ENCODE results near the gene PSMG1. TPM values are rescaled to one million over a fixed set of nuclear protein-coding genes. Genes with fewer than 3 reads are reported as not detected.

The PSMG1 gene
- total and polyA plus RNA-seq, 2 of the 8 experiments (the other 6 are each of a cell fraction or from before 2014, with no cell fraction given), result 50.7 to 93.7 TPM

DNA sequence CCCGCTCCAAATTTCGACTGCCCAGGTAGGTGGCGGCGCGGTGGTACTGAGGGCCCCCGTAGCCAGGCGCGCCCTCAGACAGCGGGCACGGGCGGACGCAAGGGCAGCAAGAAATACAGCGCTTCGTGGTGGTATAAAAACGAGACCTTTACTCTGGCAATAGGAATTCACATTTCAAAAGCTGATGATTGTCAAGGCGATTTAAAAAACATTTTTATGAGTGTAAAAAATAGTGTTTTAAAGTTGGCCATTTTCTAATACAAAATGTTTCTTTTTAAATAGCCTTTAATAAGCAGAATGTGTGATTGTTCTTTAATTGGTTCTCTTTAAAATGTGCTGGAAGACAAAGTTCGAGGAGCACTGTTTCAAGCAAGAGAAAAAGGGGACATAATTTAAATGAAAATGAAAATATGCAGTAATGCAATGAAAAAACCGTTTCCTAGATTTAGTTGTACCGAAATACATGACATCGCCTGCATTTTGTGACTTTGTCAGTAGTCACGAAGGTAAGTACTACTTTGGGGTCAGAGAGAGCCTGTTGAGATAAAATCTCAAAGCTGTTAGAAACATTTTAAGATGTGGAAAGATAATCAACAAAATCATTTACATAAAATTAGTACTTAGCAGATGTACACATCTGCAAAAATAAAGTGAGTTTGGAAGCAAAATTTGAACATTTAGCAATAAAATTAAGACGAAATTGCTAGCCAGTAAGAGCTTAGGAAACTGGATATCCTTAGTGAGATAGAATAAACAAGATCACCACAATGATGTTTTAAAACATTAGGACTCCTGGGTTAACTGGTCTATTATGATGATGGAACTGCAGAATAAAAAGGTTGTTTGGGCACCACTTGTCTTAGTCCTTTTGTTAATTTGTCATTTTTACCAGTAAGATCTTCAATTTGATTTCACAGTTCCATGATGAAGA lies 1.1 kb upstream of the PSMG1 start:
- Histone ChIP-seq H3K18ac (ENCODE audit: extremely low read depth, low read length) (no peak overlapping the region), H4K5ac (ENCODE audit: insufficient read length, low read depth, low read length) (peak overlapping the region; percentile 86), H3K56ac (replicated peaks; ENCODE audit: insufficient read length, low read depth, low read length) (no peak overlapping the region), H3K36me3 (ENCODE audit: control insufficient read depth in 2 of 4, insufficient read depth in 4 of 4, low read length in 3 of 4) (peaks cover 0 to 17% (median 6%) of the 10 kb centered on the region in 4 experiments; a peak in 5 of 8 replicates), H4K8ac (ENCODE audit: extremely low read depth, insufficient read depth, low read length) (peak overlapping the region; percentile 45; the same call in 1 of the 2 replicates), H2BK12ac (ENCODE audit: low read depth, low read length) (no peak overlapping the region), H3K27ac (ENCODE audit: low read depth, low read length) (no peak overlapping the region), H3K23ac (ENCODE audit: insufficient read length) (no peak overlapping the region), H3K79me2 (ENCODE audit: control insufficient read depth in 1 of 2, insufficient read depth in 2 of 2, low read length in 2 of 2) (peaks cover 0 to 24% of the 10 kb centered on the region in 2 experiments; a peak in 3 of 4 replicates), H3K4me3 (ENCODE audit: extremely low read depth in 1 of 4, insufficient read depth in 2 of 4, low read depth in 3 of 4, low read length in 4 of 4) (peak overlapping the region; percentile 83 to 94 (median 86)), H3K4me1 (replicated peaks in 1 of 4; ENCODE audit: control insufficient read depth in 3 of 4, insufficient read depth in 4 of 4, low read length in 3 of 4) (peaks cover 0 to 5% (median 3%) of the 10 kb centered on the region in 4 experiments; a peak in 4 of 7 replicates), H3K9ac (replicated peaks in 1 of 4; ENCODE audit: extremely low read depth in 1 of 4, low read depth in 3 of 4, low read length in 3 of 4) (peak overlapping the region in 1 of 4 experiments; percentile 0; a peak in 3 of 7 replicates), H4K20me1 (replicated peaks in 1 of 2; ENCODE audit: control insufficient read depth in 1 of 2, insufficient read depth in 2 of 2, low read length in 2 of 2) (peaks cover 0 to 4% of the 10 kb centered on the region in 2 experiments), H3K9me3 (ENCODE audit: insufficient read depth in 2 of 2, low read depth in 1 of 2, low read length in 1 of 2) (no peaks in the 10 kb centered on the region), H2AFZ (ENCODE audit: low read length) (no peak overlapping the region), H3K79me1 (ENCODE audit: low read depth, low read length) (0 out of 2 replicates have a peak, but pooled peaks cover 3% of the 10 kb centered on the region), H2AK5ac (ENCODE audit: low read depth, low read length) (no peak overlapping the region), H3K23me2 (ENCODE audit: low read depth, low read length) (peaks cover 7% of the 10 kb centered on the region; the same call in 1 of the 2 replicates), H3K4me2 (ENCODE audit: insufficient read depth in 1 of 2, low read depth in 2 of 2, low read length in 2 of 2) (peak overlapping the region; percentile 72 to 90), H2BK15ac (ENCODE audit: low read length) (no peak overlapping the region), H2BK5ac (ENCODE audit: low read depth, low read length) (no peak overlapping the region), H3K14ac (ENCODE audit: insufficient read length) (no peak overlapping the region), H3K27me3 (replicated peaks in 1 of 4; ENCODE audit: control insufficient read depth in 3 of 4, extremely low read depth in 1 of 4, insufficient read depth in 3 of 4, low read length in 3 of 4) (no peaks in the 10 kb centered on the region), H4K91ac (replicated peaks; ENCODE audit: insufficient read length, low read length) (no peak overlapping the region), H2BK20ac (ENCODE audit: low read length) (no peak overlapping the region), H3K4ac (replicated peaks; ENCODE audit: insufficient read length, low read depth, low read length) (no peak overlapping the region), H2BK120ac (replicated peaks; ENCODE audit: low read depth, low read length) (no peak overlapping the region)
- CTCF ChIA-PET (ENCODE audit: partially characterized antibody), result interaction anchor here (0.6 kb wide), 1 partner anchor 472 kb away, joined by 3 read pairs; no protein-coding TSS in a partner anchor
- 6% methylated on average over 22 of the region's 22 CpGs; no CpG with 5 or more reads in 1 of the 2 experiments for WGBS, 2 experiments (ENCODE audit: extremely low coverage in 1 of 2, insufficient coverage in 1 of 2, insufficient read length in 1 of 2, insufficient replicate concordance in 2 of 2, low coverage in 1 of 2, low lambda C conversion rate in 2 of 2, missing lambda C conversion rate in 1 of 2)
- DNase-seq (ENCODE audit: low read depth in 1 of 2, low spot score in 2 of 2) (no peak), FAIRE-seq (no peak)
- TF ChIP-seq PHF8 (conservative IDR thresholded peaks at IDR 0.05; ENCODE audit: low read depth, low read length), result no peak
- peak; percentile 36 for TF ChIP-seq TAF7 (optimal IDR thresholded peaks at IDR 0.05; ENCODE audit: borderline replicate concordance, low read depth, low read length)
- TF ChIP-seq EZH2 (IDR thresholded peaks at IDR 0.05; ENCODE audit: low read depth, low read length, severe bottlenecking), result no peak
- no peak for TF ChIP-seq KDM1A (IDR thresholded peaks at IDR 0.05; ENCODE audit: borderline replicate concordance, low read length)
- POLR2A ChIA-PET (ENCODE audit: partially characterized antibody), result interaction anchor here (0.9 to 2.2 kb wide), 10 partner anchors 11 to 203 kb away, joined by 3 to 17 read pairs (median 5); partner anchors contain the start of genes BRWD1 and HMGN1

Data from H1 (cell line).